HG02759 (cell line): ENCODE data around the gene MAN2A1.
"Not testable (repeated sequence)": the region's sequence is repeated elsewhere in the genome, so short reads cannot be mapped to it uniquely, and the experiment has no call there.

Experiments
- ATAC-seq: cut with Tn5 transposase; IDR thresholded peaks from one replicate; pipeline ENCODE4 v1.9.1; 2021; ENCODE audit warnings: mild to moderate bottlenecking, moderate library complexity; ENCODE audit not compliant: unreplicated experiment

The MAN2A1 gene

DNA sequence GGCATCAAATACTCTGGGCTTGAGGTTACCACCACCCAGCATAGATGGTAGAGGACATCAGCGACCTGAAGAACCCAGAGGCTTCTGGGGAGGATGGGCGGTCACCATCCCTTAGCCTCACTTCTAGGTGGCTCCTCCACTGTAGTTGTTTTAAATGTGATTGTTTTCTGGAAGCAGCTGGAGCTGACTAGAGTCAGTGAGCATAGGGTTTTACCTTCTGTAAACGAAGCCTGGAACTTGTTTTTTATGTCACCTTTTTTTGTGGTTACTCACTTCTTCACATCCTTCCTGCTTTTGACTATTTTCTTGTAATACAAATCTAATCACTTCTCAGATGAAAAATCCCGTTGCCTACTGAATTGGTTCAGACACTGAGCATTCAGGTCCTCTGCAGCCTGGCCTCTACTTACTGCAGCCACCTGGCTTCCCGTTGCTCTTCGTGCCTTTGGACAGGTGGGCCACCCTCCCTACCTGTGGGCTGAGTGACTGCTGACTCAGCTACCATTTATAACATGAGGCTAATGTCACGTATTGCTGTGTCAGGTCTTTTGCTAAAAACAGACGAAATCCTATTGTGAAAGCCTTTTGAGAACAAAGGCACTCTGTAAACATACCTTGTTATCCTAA lies 167.8 kb downstream of the MAN2A1 start:
- ATAC-seq, result no peak

DNA sequence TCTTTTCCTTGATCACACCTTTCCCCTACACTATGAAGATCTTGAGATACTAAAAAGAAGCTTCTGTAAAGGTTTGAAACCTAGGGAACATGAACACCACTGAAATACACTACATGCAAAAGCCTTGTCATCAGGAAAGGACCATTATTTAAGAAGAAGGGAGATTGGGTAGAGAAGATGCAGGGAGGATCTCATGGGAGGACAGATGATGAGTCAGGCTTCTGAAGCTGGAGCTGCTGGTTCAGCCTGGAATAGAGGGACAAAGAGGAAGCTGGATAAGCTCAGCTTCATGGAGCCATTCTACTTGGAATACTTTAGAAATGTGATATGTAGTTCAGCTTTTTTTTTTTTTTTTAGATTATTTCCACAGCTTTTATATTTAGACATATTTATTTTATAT lies 169.8 kb downstream of the MAN2A1 start:
- ATAC-seq, result no peak

DNA sequence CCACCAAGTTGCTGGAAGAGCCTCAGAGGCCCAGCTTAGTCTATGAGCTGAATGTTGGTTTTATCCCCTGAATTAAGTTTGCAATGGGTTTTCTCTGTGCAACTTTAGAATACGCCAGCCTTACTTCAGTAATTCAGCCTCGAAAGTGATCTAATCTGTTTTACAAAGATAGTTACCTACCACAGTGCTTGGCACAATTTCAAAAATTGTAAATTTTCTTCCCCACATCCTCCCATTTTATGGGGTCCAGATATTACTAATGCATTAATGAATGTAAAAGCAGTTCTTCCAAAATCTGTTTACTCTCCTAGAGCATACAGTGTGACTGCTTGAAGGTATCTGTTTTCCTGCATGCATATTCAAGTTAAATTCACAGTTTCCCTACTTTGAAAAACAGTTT lies 172.6 kb downstream of the MAN2A1 start:
- ATAC-seq, result no peak

DNA sequence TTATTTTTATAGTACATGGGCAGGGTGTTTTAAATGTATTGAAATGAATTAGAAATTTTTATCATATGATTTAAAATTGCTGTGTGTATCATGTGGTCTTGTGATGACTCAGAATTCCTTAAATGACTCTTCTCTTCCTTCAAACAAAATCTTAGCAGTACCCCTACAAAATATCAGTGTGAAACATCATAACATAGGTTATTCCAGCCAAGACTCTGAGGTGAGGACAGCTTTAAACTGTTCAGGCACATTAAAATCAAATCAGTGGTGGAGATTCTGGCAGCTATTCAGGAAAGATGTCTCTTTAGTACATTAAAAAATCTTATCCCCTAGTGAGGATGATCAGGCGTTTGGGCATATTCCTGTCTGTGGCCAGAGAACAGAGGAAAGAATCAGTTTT lies 174.0 kb downstream of the MAN2A1 start:
- ATAC-seq, result peak; percentile 46

DNA sequence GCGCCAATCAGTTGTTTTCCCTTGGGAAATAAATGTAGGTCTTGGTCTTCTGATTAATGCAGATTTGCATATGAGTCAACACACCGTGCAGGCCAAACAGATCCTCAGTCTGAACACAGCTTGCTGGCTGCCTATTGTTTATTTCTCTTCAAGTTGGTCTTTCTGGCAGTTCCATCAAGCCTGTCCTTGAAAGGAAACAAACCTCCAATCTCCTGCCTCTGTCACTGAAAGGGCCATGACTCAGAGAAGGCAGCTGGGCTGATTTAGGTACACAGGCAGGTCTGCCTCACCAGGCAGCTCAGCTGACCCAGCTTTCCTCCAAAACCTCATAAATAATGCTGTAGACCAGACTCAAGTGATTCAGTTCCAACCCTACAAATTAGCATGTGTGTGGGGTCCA lies 175.9 kb downstream of the MAN2A1 start:
- ATAC-seq, result peak; percentile 38

DNA sequence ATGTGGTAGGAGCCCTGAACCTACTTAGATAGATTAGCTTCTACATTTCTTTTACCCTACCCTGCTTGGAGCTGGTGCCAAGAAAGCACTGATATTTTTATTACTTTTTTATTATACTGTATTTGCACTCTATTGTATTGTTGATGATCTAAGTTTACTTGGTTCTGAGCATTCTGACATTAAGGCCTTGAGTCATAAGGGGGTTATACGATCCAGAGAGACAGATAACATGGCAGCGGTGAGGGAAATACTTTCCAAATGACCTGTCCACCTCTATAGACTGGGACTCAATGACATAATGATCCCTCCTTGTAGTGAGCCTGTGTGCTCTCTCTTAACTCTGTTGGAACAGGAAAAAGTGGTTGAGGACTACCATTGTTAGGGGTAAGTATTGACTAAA lies 176.3 kb downstream of the MAN2A1 start:
- no peak for ATAC-seq

DNA sequence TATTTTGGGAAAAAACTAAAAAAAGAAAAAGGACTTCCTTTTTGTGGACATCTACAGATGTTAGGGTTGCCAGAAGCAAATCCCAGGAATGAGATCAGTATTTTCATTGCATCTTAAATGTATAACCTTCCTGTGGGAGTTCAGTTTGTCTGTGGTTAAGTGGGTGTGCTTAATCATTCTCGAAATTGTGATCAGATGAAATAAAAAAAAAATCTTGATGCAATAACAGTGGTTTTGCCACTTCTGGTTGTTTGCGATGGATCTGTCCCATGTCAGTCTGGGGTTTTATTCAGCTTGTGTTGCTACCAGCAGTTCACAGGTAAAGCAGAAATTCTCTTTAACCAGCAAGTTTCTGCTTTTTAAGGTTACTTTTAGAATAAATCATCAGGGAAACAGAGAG lies 179.0 kb downstream of the MAN2A1 start:
- no peak for ATAC-seq

DNA sequence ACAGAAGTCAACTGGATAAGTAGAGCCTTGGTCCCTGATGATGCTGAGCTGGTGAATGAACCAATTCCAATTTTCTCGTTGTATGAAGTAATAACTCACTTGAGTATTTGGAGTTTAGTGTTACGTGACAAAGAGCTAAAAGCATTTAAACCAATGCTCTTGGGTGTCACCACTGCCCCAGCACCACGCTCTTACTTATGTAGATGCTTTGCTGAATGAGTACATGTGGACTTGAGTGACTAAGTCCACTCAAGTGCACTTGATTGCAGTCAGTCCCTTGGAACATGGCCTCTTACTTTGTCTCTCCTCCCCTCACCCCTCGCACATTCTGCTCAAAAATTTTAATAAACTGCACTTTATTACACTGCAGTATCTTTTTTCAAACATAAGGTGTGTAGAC lies 184.0 kb downstream of the MAN2A1 start:
- ATAC-seq, result no peak

DNA sequence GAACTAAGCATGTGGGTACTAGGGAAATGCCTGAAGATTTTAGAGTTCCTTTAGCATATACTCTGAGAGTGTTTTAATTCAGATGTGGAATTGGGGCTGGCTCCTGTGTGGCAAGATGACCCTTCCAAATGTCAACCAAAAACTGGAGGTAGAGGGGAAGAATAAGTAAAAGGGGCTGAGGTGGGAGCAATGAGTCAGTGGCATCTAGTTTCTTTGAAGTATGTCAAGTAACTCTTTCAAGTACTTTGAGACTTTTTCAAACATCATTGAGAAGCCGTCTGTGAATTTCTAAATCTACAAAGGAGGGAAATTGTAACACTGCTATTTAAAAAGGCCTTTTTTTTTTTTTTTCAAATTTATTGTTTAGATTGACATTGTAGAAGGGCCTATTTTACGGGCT lies 184.4 kb downstream of the MAN2A1 start:
- ATAC-seq, result no peak

DNA sequence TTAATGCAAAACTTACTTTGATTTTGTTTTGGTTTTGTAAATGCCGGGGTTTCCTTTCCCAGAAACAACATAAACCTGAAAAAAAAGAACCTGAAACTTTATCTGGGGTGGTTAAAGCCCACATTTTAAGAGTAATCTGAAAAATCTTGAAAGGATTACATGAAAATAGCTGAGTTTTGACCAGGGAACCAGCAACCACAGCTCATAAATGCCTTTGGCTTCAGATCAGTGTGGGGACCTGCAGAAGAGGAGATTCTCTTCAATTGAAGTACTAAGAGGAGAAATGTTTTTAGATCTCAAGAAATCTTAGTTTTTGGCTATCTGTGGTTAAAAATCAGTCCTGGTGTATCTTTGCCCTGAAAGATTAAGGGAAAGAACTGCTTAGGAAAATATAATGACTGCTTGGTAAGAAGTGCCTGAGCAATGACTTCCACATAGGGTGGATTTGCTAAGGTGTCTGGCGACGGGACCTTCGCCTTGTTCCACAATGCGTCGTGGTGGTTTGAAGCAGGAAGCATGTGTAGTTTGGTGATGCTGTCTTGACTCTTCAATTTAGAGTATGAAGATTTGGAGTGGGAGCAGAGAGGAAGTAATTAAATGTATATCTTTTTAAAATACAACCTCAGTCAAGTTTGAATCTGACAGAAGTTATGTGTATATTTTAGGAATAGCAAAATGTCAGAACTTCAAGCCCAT lies 186.5 kb downstream of the MAN2A1 start:
- no peak for ATAC-seq

DNA sequence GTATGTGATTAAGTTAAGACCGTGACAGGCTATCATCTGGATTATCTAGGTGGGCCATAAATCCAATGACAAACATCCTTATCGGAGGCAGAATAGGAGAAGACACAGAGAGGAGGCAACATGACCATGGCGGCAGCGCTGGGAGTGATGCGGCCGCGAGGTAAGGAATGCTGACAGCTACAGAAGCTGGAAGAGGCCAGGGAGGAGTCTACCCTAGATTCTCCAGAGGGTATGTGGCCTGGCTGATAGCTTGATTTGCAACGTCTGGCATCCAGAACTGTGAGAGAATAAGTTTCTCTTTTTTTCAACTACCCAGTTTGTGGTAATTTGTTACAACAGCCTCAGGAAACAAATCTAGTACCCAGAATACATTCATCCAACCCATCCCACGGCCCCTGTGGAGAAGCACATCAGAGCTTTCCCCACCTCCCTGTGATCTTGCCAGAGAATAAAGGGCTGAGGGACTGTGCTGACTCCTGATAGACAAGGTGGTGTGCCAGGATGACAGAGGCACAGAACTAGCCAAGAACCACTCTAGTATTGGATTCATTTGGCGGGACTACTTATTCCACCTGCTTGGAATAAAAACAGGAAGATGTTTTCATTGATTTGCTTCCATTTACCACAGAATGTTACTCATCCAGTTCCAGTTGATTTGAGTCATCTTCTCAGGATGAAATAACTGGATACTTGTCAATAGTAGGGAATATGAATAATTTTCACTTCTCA lies 187.4 kb downstream of the MAN2A1 start:
- ATAC-seq, result no peak

DNA sequence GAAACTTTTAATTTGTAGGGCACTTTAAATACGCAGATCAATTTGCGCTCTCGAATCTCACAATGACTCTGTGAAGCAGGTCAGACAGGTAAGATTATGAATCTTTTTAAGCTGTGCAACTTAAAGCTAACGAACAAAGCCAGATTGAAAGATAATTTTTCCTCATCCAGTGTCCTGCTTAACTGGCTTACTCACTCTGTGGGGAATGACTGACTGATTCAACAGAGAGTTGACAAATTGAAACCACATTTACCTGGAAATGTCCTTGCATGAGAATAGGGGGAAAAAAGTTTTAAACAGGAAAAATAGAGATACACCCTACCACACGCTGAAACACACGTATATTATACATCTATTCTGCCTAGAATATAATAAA lies 187.9 kb downstream of the MAN2A1 start:
- ATAC-seq, result no peak

DNA sequence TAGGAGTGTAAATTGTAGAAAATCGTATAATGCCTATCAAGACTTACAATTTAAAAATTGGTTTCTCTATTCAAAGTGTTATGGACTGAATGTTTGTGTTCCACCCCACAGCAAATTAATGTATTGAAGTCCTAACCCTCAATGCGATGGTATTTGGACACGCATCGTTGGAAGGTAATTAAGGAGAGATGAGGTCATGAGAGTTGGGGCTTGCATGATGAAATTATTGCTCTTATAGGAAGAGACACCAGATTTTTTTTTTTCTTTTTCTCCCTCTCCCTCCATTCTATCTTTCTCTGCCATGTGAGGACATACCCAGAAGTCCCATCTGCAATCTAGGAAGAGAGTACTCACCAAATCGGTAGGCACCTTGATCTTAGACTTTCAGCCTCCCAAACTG lies 189.2 kb downstream of the MAN2A1 start:
- ATAC-seq, result no peak

DNA sequence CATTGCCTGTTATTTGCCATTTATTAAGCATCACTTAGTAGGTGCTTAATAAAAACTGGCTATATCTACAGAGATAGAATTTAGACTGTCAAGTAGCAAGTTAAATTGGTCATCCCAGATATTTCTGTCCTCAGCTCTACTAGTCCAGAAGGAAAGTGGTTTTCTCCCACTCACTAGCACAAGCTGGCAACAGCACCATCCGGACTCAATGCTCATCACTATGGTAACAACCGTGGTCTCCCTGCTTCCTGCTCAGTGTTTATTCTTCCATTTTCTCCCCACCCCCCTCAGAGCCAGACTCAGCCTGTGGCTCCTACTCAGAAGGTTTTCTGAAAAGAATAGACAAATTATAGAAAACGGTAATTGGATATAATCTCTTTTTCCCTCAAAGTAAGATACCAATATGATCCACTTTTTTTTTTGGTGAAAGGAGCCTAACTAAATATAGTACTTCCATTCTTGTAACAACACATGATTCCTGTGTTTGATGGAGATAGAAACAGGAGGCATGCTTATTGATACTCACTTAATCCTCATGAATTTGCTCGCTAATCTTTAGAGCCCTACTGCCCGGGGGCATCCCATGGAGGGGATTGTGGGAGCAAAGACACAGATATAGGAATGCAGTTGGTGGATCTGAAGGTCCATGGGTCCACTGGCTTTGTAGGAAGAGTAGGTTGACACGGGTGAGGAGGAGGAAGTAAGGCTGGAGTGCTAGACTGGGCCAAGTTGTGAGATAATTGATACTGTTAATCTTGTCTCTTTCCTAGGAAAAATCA lies 191.4 kb downstream of the MAN2A1 start:
- ATAC-seq, result no peak

DNA sequence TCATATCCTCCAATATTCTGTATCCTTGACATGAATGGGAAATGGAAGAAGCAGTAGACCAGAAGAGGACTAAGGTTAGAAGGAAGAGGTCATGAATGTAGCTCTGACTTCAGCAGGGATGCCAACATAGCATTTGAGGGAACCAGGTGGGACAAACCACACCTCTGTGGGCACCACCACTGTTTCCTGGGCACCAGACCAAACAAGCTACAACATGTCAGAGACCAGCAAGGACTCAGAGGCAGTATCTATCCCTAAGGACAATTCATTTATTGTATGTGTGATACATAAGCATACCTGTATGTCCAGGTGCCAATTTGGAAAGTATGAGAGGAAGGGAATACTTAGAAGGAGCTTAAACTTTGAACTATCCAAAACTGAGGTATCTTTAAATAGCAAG lies 192.8 kb downstream of the MAN2A1 start:
- ATAC-seq, result no peak

DNA sequence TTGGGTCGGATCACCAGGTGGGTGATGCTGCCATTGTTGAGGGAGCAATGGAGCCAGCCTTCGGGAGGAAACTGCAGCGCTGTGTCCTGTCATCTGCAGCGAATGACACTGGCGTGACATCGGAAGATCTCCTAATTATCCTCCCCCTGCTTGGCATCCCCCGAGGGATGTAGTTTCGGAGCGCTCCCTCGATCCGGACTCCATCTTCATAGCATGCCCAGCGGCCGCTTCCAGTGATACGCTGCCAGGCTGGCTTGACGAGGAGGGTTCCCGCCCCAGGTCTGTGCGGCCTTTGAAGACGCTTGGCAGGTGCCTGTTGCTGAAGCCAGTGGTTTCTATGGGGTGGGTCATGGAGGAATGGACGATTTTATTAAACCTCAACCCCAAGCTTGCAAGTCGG lies 194.9 kb downstream of the MAN2A1 start:
- ATAC-seq, result no peak

DNA sequence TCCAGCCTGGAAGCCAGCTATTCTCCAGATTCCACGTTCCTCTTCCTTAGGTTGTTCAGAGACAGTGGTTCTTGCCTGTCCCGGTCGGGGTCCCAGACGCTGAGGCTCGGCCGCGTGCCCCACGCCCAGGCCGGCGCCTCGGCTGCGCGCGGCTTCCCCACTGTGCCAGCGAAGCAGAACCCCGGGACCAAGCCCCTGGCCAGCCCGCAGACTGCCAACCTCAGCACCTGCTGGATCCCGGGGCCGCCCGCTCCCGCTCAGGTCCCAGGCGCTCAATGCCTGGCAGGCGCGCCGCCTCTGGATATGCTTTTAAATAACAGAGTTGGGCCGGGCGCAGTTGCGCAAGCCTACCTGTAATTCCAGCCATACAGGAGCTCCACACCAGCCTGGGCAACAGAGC lies 195.5 kb downstream of the MAN2A1 start:
- no peak for ATAC-seq

DNA sequence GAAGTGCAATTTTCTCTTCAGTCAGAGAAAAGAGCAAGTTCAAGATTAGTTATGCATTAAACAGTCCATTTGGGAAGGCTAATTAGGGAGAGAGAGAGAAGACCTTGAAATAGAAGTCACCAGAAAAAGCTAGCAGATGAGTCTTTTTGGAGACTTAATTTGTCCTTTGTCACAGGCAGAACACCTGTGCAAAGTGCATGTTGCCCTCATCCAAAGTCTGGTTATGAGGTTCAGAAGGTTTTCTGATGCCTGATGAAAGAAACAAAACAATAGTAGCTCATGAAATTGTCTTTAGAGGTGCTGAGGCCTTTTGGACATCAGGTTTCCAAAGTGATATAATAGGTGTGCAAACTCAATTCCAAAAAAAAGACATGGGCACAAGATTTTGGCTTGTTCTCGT lies 199.3 kb downstream of the MAN2A1 start:
- no peak for ATAC-seq

DNA sequence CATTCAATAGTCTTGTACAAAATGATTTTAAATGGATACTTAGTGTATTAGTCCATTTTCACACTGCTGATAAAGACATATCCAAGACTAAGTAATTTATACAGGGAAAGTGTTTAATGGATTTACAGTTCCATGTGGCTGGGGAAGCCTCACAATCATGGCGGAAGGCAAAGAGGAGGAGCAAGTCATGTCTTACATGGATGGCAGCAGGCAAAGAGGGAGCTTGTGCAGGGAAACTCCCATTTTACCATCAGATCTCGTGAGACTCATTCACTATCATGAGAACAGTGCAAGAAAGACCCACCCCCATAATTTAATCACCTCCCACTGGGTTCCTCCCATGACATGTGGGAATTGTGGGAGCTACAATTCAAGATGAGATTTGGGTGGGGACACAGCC lies 203.5 kb downstream of the MAN2A1 start:
- not testable (repeated sequence) for ATAC-seq

DNA sequence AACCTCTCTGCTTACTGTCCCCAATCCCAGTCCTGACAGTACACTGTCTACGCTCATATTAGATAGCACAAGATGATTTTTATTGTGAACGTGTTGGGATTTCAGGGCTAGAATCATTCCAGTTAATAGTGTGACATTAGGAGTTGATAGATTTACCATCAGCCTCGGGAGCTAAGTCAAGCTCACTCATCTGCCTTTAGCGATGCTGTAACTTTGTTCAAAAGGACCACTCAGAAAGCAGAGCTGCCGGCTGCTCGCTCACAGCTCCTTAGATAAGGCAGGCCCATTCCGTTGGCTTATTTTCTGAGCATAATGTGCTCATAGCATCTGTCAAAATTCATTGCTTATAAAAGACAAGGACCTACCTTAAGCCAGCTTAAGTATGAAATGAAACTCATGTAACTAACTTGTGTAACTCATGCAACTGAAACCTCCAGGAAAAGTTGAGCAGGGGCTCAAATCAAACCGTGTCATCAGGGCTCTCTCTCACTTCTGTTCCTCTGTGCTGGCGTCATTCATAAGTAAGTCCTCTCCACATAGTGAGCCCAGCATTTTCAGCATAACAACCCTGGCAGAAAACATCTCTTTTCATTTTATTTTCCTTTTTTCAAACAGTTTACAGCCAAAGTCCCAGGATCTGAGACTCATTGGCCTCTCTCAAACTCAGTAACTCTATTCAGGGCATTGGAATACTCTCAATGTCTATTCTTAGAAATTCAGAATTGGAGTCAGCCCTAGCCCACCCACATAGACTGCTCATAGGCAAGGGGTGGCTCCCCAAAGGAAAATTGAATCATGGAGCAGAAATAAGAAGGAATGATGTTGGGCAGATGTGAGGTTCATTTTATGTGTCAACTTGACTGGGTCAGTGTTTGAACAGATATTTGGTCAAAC lies 208.8 kb downstream of the MAN2A1 start:
- no peak for ATAC-seq

DNA sequence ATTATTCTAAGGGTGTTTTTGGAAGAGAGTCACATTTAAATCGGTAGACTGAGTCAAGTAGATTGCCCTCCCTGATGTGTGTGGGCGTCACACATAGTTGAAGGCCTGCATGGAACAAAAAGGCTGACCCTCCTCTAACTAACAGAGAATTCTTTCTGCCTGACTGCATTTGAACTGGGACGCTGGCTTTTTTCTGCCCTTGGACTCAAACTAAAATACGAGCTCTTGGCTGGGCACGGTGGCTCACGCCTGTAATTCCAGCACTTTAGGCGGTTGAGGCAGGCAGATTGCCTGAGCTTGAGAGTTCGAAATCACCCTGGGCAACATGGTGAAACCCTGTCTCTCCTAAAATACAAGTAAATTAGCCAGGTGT lies 209.4 kb downstream of the MAN2A1 start:
- ATAC-seq, result no peak
